HepG2 (cell line): ENCODE data around the gene COG1. TPM values are rescaled to one million over a fixed set of nuclear protein-coding genes. Genes with fewer than 3 reads are reported as not detected.

Experiments
- ARID5B ChIP-seq: IDR thresholded peaks from 2 replicates; pipeline ENCODE4 v1.4.0; 2020; ENCODE audit warnings: mild to moderate bottlenecking, missing genetic modification reagents
- ATF7-NPFF ChIP-seq: sonication (generic); formaldehyde crosslinking; IDR thresholded peaks from 2 replicates; pipeline ENCODE4 v1.8.1; 2023; ENCODE audit warnings: mild to moderate bottlenecking, low read depth, missing genetic modification reagents, moderate library complexity
- FOXA3 ChIP-seq: IDR thresholded peaks from 2 replicates; pipeline ENCODE4 v1.6.1; 2016; ENCODE audit warnings: missing genetic modification reagents, missing compliant biosample characterization
- FOXO4 ChIP-seq: sonication (generic); formaldehyde crosslinking; conservative IDR thresholded peaks from 2 replicates; pipeline ENCODE4 v1.8.1; 2023; ENCODE audit warnings: missing genetic modification reagents
- NONO ChIP-seq, 2 experiments: fragments of 450-650 bp in 1 of 2; sonication (generic) in 1 of 2; formaldehyde crosslinking in 1 of 2; IDR thresholded peaks in 1 of 2; conservative IDR thresholded peaks in 1 of 2; 2 replicates each; pipeline versions ENCODE4 v1.6.1 to v1.8.0; 2017 to 2022; ENCODE audit warnings: mild to moderate bottlenecking in 1 of 2, missing genetic modification reagents in 1 of 2, moderate library complexity in 1 of 2
- PHF21A ChIP-seq: sonication (generic); formaldehyde crosslinking; IDR thresholded peaks from 2 replicates; pipeline ENCODE4 v1.5.0; 2020; ENCODE audit warnings: mild to moderate bottlenecking, missing genetic modification reagents
- SRY ChIP-seq: sonication (generic); formaldehyde crosslinking; IDR thresholded peaks from 2 replicates; pipeline ENCODE4 v1.8.0; 2022; ENCODE audit warnings: mild to moderate bottlenecking, missing genetic modification reagents
- ZGPAT ChIP-seq: IDR thresholded peaks from 2 replicates; pipeline ENCODE4 v1.6.1; 2016; ENCODE audit warnings: mild to moderate bottlenecking
- ZNF274 ChIP-seq: sonication (generic); formaldehyde crosslinking; IDR thresholded peaks from 2 replicates; pipeline ENCODE4 v1.5.1; 2020; ENCODE audit warnings: mild to moderate bottlenecking, missing genetic modification reagents
- ZNF331 ChIP-seq: sonication (generic); formaldehyde crosslinking; IDR thresholded peaks from 2 replicates; pipeline ENCODE4 v1.4.0; 2020; ENCODE audit warnings: missing genetic modification reagents
- ZNF44 ChIP-seq: sonication (generic); formaldehyde crosslinking; IDR thresholded peaks from 2 replicates; pipeline ENCODE4 v1.5.1; 2020; ENCODE audit warnings: mild to moderate bottlenecking, missing genetic modification reagents
- ZNF788 ChIP-seq: sonication (generic); formaldehyde crosslinking; IDR thresholded peaks from 2 replicates; pipeline ENCODE4 v1.5.0; 2020; ENCODE audit warnings: mild to moderate bottlenecking, missing genetic modification reagents, borderline replicate concordance
- ZNF883 ChIP-seq: sonication (generic); formaldehyde crosslinking; IDR thresholded peaks from 2 replicates; pipeline ENCODE4 v1.5.1; 2020; ENCODE audit warnings: mild to moderate bottlenecking, missing genetic modification reagents; ENCODE audit errors: not compliant biosample characterization
- ZSCAN9 ChIP-seq: IDR thresholded peaks from 2 replicates; pipeline ENCODE4 v1.6.1; 2016; ENCODE audit warnings: borderline replicate concordance
- polyA plus RNA-seq, 8 experiments: library from polyadenylated mRNA; depleted of rRNA in 3 of 8; stranded (reverse) in 7 of 8; unstranded in 1 of 8; fragments of >200 nt; fragmentation: Illumina TruSeq in 4 of 8; extraction: Trizol in 4 of 8; gene quantifications; 2 replicates each; pipeline versions ENCODE4 v1.2.1 to v1.2.3, GENCODE V29; 2011 to 2016; ENCODE audit warnings: low read depth in 4 of 8, missing spikeins in 1 of 8, mixed read lengths in 1 of 8; ENCODE audit not compliant: insufficient read depth in 1 of 8
- total RNA-seq, 5 experiments: library from RNA; depleted of rRNA; stranded (reverse); fragments of >200 nt; fragmentation: Illumina TruSeq; extraction: Trizol; gene quantifications; 2 replicates each; pipeline ENCODE4 v1.2.3, GENCODE V29; 2016; ENCODE audit warnings: low read depth in 1 of 5
- TF ChIP-seq, protein P1 (sequence below), 2 experiments: sonication (generic) in 1 of 2; formaldehyde crosslinking in 1 of 2; IDR thresholded peaks; 2 replicates each; pipeline versions ENCODE4 v1.4.0 to v1.6.1; 2016 to 2020; ENCODE audit warnings: borderline replicate concordance in 1 of 2, low read depth in 1 of 2, mild to moderate bottlenecking in 1 of 2, missing genetic modification reagents in 1 of 2

The COG1 gene
- total and polyA plus RNA-seq, 2 of the 13 experiments (the other 11 are each of a cell fraction or from before 2014, with no cell fraction given) = 36.6 to 39.7 TPM

- TF ChIP-seq, protein P1, sequence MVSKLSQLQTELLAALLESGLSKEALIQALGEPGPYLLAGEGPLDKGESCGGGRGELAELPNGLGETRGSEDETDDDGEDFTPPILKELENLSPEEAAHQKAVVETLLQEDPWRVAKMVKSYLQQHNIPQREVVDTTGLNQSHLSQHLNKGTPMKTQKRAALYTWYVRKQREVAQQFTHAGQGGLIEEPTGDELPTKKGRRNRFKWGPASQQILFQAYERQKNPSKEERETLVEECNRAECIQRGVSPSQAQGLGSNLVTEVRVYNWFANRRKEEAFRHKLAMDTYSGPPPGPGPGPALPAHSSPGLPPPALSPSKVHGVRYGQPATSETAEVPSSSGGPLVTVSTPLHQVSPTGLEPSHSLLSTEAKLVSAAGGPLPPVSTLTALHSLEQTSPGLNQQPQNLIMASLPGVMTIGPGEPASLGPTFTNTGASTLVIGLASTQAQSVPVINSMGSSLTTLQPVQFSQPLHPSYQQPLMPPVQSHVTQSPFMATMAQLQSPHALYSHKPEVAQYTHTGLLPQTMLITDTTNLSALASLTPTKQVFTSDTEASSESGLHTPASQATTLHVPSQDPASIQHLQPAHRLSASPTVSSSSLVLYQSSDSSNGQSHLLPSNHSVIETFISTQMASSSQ (IDR thresholded peaks at IDR 0.05; ENCODE audit: low read depth) = no peak
- TF ChIP-seq, protein P1 (CRISPR knock-in tag; IDR thresholded peaks at IDR 0.05; ENCODE audit: borderline replicate concordance) = no peak; the same call in 1 of the 2 replicates
- TF ChIP-seq ZGPAT (CRISPR knock-in tag) (peak; percentile 69), ZSCAN9 (CRISPR knock-in tag) (0 out of 2 replicates have a peak, but pooled peaks have one; percentile 20), PHF21A (CRISPR knock-in tag) (peak; percentile 63; the same call in 1 of the 2 replicates), ZNF274 (CRISPR knock-in tag) (0 out of 2 replicates have a peak, but pooled peaks have one; percentile 19), ARID5B (CRISPR knock-in tag) (peak; percentile 33; the same call in 1 of the 2 replicates), NONO (IDR thresholded peaks at IDR 0.05) (no peak), NONO (CRISPR knock-in tag; conservative IDR thresholded peaks at IDR 0.05) (peak; percentile 38; the same call in 1 of the 2 replicates), ZNF788 (CRISPR knock-in tag) (no peak), ZNF883 (CRISPR knock-in tag) (no peak), FOXA3 (CRISPR knock-in tag) (peak; percentile 37; the same call in 1 of the 2 replicates), SRY (CRISPR knock-in tag) (no peak), ATF7-NPFF (CRISPR knock-in tag) (0 out of 2 replicates have a peak, but pooled peaks have one; percentile 25), FOXO4 (0 out of 2 replicates have a peak, but pooled peaks have one; percentile 54), ZNF331 (peak; percentile 46; the same call in 1 of the 2 replicates), ZNF44 (CRISPR knock-in tag) (0 out of 2 replicates have a peak, but pooled peaks have one; percentile 53)
Observed at GRCh38 chr17:73191443-73192205, 1.2 kb upstream of the COG1 start (continued).
